ENCODE results near the gene PRL.

- TF ChIP-seq CTCF (IDR thresholded peaks at IDR 0.05; ENCODE audit: borderline replicate concordance, extremely low read depth, low read length, poor library complexity, severe bottlenecking) (no peak), EZH2 (IDR thresholded peaks at IDR 0.05; ENCODE audit: borderline replicate concordance, low read depth, low read length, severe bottlenecking) (no peak)
Measured at GRCh38 chr6:22240025-22240424, 56.8 kb downstream of the PRL start.

Data from DND-41 (cell line).